GM21515 (cell line): ENCODE results near the gene TTC28.

ENCODE experiments used
- ATAC-seq: cut with Tn5 transposase; IDR thresholded peaks from one replicate; pipeline ENCODE4 v1.9.1; 2021; ENCODE audit not compliant: unreplicated experiment

The TTC28 gene

DNA sequence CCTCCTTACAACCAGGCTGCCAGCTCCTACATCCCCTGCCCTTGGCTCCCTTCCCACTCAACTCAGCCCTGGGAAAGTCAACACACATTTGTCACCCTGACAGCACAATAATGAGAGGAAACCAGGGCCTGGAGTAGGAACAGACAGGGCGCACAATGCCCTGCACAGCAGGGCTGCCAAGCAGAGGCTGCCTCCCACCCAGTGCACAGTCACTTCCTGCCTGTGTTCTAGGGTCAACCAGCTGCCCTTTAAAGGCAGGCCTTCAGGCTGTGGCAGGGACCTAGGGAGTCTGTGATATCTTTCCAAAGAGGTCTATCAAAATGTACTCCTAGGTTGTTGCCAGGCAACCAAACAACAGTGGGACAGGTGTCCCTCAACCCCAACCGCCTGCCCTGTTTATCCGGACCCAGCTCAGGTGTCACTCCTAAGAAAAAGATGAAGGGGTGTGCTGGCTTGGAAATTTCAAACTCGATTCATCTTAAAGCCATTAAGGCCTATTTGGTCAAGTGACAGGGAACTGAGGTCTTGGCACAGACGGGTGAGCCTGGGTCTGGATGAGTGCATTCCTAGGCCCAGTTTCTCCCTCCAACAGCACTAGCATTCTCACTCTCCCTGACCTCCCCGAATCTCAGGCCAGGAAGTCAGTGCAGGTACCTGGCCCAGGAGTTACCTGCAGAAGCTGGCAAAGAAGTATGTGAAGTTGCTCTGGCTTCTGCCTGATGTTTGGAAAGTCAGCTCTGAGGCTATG lies 650.3 kb downstream of the TTC28 start:
- no peak for ATAC-seq

GRCh38 chr22:28027453-28028448 lies 651.9 kb downstream of the TTC28 start:
- ATAC-seq, result no peak

- ATAC-seq, result no peak
Observed at GRCh38 chr22:28025866-28026575, 653.6 kb downstream of the TTC28 start.

GRCh38 chr22:28025333-28025732 lies 654.3 kb downstream of the TTC28 start:
- no peak for ATAC-seq

- ATAC-seq, result no peak
Observed at GRCh38 chr22:28024422-28024888, 655.2 kb downstream of the TTC28 start.

GRCh38 chr22:28023774-28024173 lies 655.9 kb downstream of the TTC28 start:
- no peak for ATAC-seq

GRCh38 chr22:28023036-28023435 lies 656.6 kb downstream of the TTC28 start:
- ATAC-seq, result no peak

DNA sequence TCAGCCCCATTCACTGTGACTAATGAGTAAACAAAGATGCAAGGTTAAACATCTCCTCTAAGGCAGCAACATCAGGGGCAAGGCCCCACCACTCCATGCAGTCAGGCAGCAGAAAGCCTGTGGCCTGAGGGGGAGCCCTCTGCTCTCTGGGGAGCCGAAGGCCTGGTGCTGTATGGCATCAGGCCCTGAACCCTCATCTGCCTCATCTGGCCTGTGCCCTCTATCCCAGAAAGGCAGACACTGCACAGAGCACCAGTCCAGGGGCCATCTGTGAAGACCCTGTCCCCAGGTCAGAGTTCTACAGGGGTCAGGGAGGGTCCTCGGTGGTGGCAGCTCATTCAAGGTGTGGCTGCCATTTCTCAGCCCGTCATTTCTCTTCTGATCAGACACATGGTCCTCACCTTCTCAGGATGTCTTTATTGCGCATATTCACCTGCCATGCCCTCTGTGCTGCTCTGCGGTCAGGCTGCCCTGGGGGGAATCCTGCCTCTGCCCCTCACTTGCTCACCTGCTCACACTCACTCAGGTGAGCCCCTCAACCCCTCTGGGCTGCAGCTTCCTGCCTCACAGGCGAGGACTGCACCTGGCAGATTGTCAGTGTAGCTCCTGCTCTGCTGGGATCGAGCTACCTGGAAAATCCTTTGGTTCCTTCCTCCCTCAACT lies 657.5 kb downstream of the TTC28 start:
- no peak for ATAC-seq

DNA sequence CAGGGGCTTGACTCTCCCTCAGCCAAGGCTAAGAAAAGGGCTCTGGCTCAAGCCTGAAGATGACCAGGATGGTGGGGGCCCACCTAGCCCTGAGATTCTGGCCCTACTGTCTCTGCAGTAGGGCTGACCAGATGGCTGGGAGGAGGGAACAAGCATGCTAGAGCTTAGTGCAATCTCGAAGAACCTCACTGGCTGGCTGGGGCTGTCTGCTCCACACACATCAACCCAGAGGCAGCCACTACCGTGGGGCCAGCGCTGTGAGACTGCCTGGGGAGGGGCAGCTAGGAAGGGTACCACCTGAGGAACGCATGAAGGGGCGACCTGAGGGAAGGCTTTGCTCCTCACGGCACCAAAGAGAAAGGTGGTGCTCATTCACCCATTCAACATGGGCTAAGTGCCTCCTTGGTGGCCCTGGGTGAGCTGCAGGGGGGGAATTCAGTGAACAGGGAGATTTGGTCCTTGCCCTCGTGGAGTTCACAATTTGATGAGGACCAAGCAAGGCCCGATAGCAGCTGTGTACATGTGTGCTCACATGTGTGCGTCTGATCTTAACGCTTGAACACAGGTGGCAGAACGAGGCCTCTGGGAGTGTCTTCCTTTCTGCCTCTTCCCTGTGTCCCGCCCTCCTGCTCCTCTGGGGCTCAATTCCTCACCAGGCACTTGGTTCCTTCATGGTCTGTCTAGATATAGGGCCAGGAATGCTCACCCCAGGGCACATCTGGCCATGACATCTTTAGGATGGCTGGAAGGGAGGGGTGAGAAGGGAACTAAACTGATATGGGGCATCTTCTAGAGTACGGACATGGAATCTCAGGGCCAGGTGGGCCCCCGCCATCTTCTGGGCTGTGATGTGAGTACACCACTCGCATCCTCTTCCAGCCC lies 658.3 kb downstream of the TTC28 start:
- ATAC-seq, result no peak

- ATAC-seq, result no peak
Observed at GRCh38 chr22:28019881-28020861, 659.5 kb downstream of the TTC28 start.

DNA sequence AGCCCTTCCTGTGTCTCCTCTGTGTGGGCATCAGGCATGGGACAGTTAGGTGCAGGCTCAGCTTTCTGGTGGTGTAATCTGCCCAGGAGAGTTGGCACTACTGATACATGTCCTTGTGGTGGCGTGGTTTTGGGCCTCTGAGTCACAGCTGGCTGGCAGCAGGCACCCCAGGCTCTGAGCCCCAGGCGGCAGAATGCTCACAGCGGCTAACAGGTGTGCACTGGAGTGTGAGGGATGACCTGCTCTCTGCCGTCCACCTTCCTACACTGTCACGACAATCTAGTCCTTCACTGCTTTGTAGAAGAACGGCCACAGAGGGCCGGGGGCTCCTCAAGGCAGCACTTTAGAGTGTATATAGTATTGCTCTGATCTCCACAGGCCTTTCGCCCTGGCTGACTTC lies 660.3 kb downstream of the TTC28 start:
- ATAC-seq, result no peak

DNA sequence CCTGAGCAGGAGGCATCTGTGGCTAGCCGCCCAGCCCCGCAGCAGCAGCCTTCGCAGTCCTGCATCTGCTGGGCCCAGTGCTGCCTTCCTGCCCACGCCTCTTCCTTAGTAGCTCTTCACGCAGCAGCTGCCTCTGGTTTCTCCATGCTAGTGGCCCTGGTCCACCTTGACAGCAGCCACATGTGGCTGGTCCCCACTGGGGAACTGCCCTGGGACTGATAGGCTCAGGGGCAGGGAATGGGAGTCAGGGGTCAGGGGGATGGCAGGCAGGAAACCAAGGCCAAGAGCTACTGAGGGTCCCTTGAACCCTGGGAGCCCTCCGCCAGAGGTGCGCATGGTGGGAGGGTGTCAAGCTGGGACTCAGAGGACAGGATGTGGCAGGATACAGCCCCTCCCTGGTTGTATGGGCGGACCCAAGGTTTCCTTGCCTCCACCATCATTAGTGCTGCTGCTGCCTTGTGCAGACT lies 661.1 kb downstream of the TTC28 start:
- no peak for ATAC-seq

GRCh38 chr22:28017859-28018258 lies 661.8 kb downstream of the TTC28 start:
- no peak for ATAC-seq

GRCh38 chr22:28017558-28017820 lies 662.2 kb downstream of the TTC28 start:
- ATAC-seq, result no peak

GRCh38 chr22:28016781-28017557 lies 662.7 kb downstream of the TTC28 start:
- no peak for ATAC-seq

GRCh38 chr22:28015676-28016601 lies 663.7 kb downstream of the TTC28 start:
- ATAC-seq, result no peak

- no peak for ATAC-seq
Observed at GRCh38 chr22:28015046-28015425, 664.6 kb downstream of the TTC28 start.
